HG02943 (cell line): ENCODE measurements around the gene EFHC1.

Source experiments
- ATAC-seq: cut with Tn5 transposase; IDR thresholded peaks from one replicate; pipeline ENCODE4 v1.9.1; 2021; ENCODE audit warnings: mild to moderate bottlenecking, low read depth, moderate library complexity; ENCODE audit not compliant: unreplicated experiment

The EFHC1 gene

GRCh38 chr6:52500238-52501129, 80.3 kb downstream of the EFHC1 start:
- ATAC-seq = no peak

- no peak for ATAC-seq
These were observed 82.3 kb downstream of the EFHC1 start for GRCh38 chr6:52502306-52503029.

- no peak for ATAC-seq
These were observed 83.2 kb downstream of the EFHC1 start for GRCh38 chr6:52503323-52503747.

- no peak for ATAC-seq
These were observed 84.0 kb downstream of the EFHC1 start for GRCh38 chr6:52503851-52504781.

- ATAC-seq = no peak
These were observed 84.6 kb downstream of the EFHC1 start for GRCh38 chr6:52504782-52505136.

- ATAC-seq = no peak
These were observed 85.7 kb downstream of the EFHC1 start for GRCh38 chr6:52505726-52506409.

GRCh38 chr6:52506476-52506875, 86.3 kb downstream of the EFHC1 start:
- no peak for ATAC-seq

- no peak for ATAC-seq
These were observed 87.6 kb downstream of the EFHC1 start for GRCh38 chr6:52507557-52508260.

GRCh38 chr6:52508261-52508739, 88.2 kb downstream of the EFHC1 start:
- ATAC-seq = no peak

GRCh38 chr6:52509281-52510212, 89.4 kb downstream of the EFHC1 start:
- ATAC-seq = no peak

GRCh38 chr6:52510213-52510562, 90.0 kb downstream of the EFHC1 start:
- ATAC-seq = no peak

GRCh38 chr6:52511163-52511562, 91.0 kb downstream of the EFHC1 start:
- ATAC-seq = no peak

- ATAC-seq = no peak
These were observed 91.5 kb downstream of the EFHC1 start for GRCh38 chr6:52511572-52512151.

- no peak for ATAC-seq
These were observed 92.1 kb downstream of the EFHC1 start for GRCh38 chr6:52512199-52512598.

GRCh38 chr6:52513464-52513863, 93.3 kb downstream of the EFHC1 start:
- no peak for ATAC-seq

- no peak for ATAC-seq
These were observed 93.8 kb downstream of the EFHC1 start for GRCh38 chr6:52513896-52514295.

- no peak for ATAC-seq
These were observed 94.4 kb downstream of the EFHC1 start for GRCh38 chr6:52514514-52514913.
